Activated gamma-delta T cell treated with anti-CD3 and anti-CD28 coated beads, Interleukin-2, amount 50 U/mL, for 16 hours (primary cell): Measurements from ENCODE around the gene RNPS1.
"Not testable (repeated sequence)": the region's sequence is repeated elsewhere in the genome, so short reads cannot be mapped to it uniquely, and the experiment has no call there.

Experiments used
- DNase-seq: peaks from one replicate; pipeline ENCODE4 v3.0.0-alpha.2; 2020; ENCODE audit warnings: low read depth

Gene RNPS1

GRCh38 chr16:2257726-2258125 lies 10.2 kb downstream of the RNPS1 start:
- DNase-seq: no peak

DNA sequence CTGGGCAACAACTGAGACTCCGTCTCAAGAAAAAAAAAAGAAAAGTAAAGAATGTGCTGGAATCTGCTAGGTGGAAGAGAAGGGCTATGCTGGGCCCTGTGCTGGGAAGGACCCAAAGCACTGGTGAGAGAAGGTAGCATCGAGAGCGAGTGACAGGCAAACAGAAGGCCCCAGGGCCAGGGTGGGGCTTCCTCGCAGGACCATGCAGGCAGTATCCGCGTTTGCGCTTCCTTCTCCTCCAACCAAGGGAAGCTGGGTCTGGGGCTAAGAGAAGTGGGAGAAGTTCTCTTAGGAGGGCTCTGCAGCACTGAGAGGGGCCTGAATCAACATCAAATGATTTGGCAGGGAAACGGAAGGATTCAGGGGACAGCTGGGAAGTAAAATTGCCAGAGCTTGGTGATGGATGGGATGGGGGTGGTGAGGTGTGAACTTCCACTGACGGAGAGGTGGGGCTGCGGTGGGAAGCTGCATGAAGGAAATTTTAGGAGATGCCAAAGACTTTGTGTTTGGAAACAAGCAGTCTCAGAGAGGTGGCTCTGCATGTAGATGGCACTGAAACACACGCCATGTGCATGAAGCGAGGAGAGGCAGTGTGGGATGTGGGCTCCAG lies 11.3 kb downstream of the RNPS1 start:
- no peak for DNase-seq

- DNase-seq: no peak
Observed at GRCh38 chr16:2253293-2253692, 14.6 kb downstream of the RNPS1 start.

DNA sequence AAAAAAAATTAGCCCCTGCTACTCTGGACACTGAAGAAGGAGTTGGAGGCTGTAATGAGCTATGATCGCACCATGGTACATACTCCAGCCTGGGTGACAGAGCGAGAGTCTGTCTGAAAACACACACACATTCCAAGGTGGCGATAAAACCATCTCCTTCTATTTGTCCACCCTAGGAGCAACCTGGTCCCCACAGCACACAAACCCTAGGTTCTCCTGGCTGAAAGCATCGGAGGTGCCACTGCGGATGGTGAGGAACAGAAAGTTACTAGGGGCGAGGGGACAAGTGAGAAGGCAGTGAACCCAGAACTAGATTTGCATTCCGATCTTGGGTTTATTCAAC lies 15.1 kb downstream of the RNPS1 start:
- no peak for DNase-seq

DNA sequence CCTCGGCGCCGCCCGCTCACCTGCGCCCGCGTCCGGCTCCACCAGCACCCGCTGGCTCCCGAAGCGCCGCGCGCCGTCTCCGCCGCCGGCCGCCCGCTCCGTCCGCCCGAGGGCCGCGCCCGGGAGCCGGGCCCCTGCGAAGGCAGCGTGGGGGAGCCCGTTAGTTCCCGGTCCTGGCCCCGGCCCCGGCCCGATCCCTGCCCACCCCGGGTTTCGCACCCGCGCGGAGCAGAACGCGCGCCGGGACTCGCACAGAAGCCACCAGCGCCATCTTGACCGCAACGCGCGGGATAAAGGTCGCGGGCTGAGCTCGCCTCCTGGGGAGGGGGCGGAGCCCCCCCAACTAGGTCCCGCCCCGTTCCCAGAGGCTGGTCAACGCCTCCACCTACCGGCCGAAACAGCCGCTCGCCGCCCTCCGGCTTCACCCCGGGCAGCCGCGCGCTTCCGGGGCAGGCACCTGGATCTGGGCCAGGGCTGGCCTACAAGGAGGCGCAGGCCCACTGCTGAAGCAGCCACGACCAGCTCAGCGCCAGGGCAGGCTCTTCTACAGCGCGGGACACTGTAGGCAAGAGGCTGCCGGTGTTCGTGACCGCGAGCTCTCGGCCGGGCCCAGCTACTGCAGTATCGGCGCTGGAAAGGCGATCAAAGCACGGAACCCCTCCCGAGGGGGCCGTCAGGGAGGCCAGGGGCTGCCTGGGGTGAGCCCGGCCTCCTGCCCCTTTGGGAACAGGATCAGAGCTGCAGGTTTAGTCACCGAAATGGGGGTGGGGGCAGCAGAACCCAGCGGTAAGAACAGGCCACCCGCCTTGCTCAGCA lies 16.4 kb downstream of the RNPS1 start, which contains the start of gene ECI1:
TSS of gene ECI1 (minus strand) at position 292 of the 816 bp plus-strand sequence. CDS start at position 271, 21 bp downstream.
- peak; percentile 68 for DNase-seq

- DNase-seq: no peak
Observed at GRCh38 chr16:2250652-2251295, 17.2 kb downstream of the RNPS1 start.

DNA sequence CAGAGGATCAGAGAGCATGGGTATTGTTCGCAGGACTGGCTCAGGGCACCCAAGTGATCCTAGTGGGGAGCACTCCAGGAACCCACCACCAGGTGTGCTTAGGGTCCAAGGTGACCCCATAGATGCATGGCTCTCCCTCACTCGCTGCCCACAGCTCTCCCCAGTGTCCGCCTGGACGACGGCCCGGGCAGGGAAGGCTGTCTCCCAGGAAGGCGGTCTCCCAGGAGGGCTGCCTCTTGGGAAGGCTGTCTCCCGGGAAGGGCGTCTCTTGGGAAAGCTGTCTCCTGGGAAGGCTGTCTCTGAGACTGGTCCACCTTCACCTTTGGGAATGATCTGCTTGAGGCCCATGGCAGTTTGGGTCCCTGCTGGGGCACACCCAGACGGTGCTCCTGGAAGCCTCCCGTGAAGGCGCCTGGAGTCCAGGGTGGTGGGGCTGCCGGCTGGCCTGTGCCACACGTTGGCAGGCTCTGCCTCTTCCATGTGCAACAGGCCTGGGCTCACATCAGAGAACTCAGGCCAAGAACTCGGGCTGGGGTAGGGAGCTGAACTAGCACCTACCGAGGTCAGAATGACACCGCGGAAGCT lies 21.5 kb downstream of the RNPS1 start:
- DNase-seq: no peak

DNA sequence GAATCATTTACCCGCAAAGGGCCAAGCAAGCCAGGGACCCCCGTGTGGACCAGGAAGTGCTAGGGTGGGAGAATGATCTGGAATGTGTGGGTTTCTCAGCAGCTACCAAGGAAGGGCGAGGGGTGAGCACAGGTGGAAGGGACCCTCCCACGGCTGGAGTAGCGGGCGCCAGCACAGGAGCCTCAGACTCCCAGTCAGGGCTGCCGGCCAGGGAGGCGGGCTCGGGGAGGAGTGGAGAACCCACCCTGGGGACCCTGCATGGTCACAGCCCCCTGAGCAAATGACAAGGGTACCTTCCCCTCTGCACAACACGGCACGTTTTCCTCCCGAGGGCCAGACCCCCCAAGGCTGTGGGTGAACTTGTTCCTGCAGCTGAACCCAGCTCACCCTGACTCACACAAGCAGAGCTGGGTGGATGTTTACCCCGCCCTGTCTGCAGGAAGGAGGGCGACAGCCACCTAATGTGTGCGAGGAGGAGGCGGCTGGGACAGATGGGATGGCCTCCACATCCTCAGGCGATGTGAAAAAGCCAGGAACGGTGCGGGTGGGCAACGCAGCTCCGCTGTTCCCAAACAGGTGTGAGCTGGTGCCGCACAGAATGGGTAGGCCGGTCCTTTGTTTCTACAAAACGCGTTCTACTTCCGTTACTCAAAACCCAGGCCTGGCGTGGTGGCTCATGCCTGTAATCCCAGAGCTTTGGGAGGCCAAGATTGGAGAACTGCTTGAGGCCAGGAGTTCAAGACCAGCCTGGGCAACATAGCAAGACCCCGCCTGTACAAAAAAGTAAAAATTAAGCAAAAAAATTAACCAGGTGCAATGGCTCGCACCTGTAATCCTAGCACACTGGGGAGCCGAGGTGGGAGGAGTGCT lies 22.8 kb downstream of the RNPS1 start:
- no peak for DNase-seq

GRCh38 chr16:2244301-2244700 lies 23.6 kb downstream of the RNPS1 start:
- DNase-seq: no peak

DNA sequence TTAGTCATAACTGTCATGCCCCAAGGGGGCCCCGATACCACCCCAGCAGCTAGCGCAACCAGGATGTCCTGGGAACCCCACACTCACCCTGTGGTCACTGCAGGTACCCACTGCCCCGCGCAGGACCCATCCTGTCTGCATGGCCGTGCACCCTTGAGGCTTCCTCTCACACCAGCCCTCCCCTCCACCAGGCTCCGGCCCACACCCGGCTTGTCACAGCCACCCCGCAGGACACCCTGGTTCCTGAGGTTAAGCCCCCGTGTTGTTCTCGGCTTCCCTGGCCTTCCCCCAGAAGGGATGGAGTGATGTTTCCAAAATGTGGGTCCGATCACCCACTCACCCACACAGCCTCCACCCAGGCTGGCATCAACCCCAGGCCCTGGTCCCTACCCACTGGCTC lies 24.1 kb downstream of the RNPS1 start:
- DNase-seq: no peak

- no peak for DNase-seq
Observed at GRCh38 chr16:2243031-2243528, 24.8 kb downstream of the RNPS1 start.

DNA sequence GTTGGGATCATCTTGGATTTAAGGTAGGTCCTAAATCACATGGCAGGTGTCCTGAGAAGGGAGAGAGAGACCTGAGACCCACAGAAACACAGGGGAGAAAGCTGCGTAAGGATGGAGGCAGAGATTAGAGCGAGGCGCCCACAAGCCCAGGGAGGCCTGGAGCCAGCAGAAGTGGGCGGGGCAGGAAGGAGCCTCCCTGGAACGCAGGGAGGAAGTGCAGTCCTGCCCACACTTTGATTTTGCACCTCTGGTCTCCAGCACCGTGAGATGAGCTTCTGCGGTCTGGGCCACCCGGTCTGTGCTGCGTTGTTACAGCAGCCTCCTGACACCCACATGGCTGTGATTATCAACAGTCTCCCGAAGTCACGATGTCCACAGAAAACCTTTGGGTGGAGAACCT lies 25.3 kb downstream of the RNPS1 start:
- DNase-seq: no peak

DNA sequence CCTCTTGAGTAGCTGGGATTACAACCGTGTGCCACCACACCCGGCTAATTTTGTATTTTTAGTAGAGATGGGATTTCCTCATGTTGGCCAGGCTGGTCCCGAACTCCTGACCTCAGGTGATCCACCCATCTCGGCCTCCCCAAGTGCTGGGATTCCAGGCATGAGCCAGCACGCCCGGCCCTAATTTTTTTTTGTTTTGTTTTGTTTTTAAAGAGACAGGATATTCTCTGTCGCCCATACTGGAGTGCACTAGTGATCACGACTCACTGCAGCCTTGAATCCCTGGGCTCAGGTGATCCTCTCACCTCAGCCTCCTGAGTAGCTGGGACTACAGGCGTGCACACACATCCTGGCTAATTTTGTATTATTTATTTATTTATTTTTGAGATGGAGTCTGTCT lies 27.6 kb downstream of the RNPS1 start:
- not testable (repeated sequence) for DNase-seq

GRCh38 chr16:2238838-2239675 lies 28.9 kb downstream of the RNPS1 start:
- no peak for DNase-seq

- no peak for DNase-seq
Observed at GRCh38 chr16:2238150-2238837, 29.6 kb downstream of the RNPS1 start.

GRCh38 chr16:2237493-2238149 lies 30.3 kb downstream of the RNPS1 start:
- no peak for DNase-seq

DNA sequence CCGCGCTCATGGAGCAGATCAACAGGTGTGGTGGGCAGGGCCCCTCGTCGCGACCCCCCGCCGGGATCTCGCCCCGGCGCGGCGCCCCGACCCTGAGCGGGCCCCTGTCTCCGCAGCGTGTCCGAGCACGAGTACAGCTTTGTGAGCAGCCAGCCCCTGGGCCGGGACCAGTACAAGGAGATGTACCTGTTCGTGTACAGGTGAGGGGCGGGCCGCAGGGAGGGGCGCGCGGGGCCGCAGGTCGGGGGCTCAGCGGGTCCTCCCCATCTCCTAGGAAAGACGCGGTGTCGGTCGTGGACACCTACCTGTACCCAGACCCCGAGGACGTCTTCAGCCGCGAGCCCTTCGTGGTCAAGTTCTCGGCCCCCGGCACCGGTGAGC lies 30.8 kb downstream of the RNPS1 start:
- no peak for DNase-seq

GRCh38 chr16:2236337-2237101 lies 31.4 kb downstream of the RNPS1 start, which contains the start of gene DNASE1L2:
Gene DNASE1L2 (plus strand): TSS chr16:2236444. CDS start chr16:2236817, 373 bp downstream.
- DNase-seq: no peak
